GM18517 (cell line): ENCODE data around the gene CDH6.

ENCODE experiments used
- ATAC-seq: cut with Tn5 transposase; IDR thresholded peaks from one replicate; pipeline ENCODE4 v1.9.1; 2021; ENCODE audit warnings: mild to moderate bottlenecking, moderate library complexity; ENCODE audit not compliant: unreplicated experiment

The CDH6 gene

DNA sequence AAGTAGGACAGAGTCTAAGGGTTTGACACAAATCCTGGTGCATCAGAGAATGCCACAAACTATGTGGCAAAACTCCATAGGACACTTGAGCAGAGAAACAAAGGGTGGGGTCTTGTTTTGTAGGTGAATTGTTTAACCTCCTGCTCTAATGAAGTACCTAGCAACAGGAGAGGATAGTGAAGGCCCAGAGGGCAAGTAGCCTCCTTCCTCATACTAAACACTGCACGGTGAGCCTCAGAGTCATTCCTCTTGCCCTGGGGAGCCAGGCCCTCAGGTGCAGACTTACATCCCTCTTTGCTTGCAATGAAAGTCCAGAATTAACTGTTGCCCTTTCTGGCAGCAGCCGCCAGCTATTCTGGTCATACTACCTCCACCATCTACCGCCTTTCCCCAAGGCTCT is 172.3 kb downstream of the CDH6 start:
- ATAC-seq = no peak

DNA sequence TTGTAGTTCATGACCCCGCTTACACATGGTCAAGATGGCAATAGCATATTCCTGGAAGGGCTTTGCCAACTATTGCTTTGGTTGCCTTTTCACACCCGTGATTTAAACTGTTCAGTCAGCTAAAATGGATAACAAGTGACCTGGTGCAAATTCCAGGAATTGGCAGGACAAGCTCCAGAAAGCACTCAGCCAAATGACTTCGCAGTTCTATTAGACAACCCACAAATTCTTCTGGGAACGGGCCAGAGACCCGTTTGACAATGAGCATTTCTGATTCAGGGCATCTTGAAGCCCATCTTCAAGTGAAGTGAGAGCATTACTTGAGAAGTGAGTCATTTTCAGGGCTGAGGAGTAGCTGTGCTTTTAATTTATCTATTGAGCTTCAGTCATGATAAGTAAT is 173.5 kb downstream of the CDH6 start:
- no peak for ATAC-seq

GRCh38 chr5:31372124-31372523 is 178.6 kb downstream of the CDH6 start:
- no peak for ATAC-seq

DNA sequence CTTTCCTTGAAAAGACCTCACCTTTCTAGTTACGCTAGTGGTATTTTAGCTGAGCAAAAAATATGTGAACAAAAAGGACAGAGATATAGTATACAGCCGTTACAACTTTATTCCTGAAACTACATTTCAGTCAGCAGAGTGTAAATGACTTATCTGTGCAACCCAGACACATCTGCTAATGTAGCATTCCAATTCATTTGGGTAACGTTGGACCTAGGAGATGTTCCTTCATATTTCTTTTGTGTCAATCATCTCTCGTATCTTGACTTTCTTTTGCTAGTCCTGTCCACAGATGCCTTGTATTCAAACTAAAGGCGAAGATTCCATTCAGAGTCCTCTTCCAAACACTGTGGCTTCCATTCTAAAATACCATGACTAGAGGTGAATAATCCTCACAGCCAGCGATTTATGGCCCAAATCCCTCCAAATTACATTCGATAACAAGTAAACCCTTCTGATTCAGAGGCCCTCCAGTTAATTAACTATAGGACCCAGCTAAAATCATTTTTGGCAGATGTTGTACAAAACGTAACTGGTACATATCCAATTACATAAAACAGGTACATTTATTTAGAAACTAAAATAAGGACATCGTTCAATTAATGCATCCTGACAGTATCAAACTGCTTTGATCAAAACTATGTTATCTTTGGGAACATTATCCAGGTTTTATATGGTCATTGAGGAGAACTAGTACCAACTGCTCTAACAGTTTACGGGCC is 182.7 kb downstream of the CDH6 start:
- no peak for ATAC-seq

- no peak for ATAC-seq
Measured at GRCh38 chr5:31377274-31377946, 183.9 kb downstream of the CDH6 start.

- no peak for ATAC-seq
Measured at GRCh38 chr5:31378136-31378535, 184.7 kb downstream of the CDH6 start.
